GM18873 (cell line): ENCODE measurements around the gene RMI1.
"Not testable (repeated sequence)": the region's sequence is repeated elsewhere in the genome, so short reads cannot be mapped to it uniquely, and the experiment has no call there.

Source experiments
- ATAC-seq: cut with Tn5 transposase; IDR thresholded peaks from one replicate; pipeline ENCODE4 v1.9.1; 2021; ENCODE audit warnings: mild to moderate bottlenecking, moderate library complexity, moderate number of reproducible peaks; ENCODE audit not compliant: unreplicated experiment, low FRiP score

The RMI1 gene

DNA sequence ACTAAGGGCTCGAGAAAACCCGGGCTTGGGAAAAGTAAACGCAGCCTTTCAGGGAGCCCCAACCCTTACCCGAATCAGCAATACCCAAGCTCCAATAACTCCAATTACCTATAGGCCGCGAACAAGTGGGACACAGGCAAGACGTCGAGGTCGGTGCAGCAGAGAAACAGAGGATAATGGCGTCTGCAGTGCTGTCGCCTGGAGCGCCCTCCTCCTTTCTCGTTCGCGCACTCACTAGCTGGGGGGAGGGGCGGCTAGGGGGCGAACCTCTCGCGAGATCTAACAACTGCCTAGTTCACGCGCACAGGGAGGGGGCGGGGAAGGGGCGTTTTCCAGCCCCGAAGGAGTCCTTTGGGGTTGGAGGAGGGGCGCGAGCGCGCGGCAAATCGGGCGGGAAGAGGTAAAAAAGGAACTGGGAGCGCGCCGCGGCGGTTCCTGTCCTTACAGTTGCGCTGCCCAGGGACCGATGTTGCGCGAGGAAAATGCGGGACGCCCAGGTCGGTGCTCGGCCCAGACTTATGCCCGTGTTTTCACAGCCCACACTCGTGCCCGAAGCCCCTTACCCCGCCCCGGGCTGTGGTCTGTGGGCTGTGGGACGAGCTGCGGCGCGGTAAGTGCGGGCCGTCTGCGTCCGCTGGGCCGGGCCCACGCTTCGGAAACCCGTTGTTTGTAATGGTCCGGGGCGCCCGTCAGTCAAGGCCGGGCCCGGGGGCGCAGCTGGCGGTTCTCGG lies at the start of gene RMI1:
Gene RMI1 (plus strand): TSS at position 411 of the 731 bp plus-strand sequence. CDS start 20,182 bp downstream, outside the sequence.
- ATAC-seq = peak; percentile 67

DNA sequence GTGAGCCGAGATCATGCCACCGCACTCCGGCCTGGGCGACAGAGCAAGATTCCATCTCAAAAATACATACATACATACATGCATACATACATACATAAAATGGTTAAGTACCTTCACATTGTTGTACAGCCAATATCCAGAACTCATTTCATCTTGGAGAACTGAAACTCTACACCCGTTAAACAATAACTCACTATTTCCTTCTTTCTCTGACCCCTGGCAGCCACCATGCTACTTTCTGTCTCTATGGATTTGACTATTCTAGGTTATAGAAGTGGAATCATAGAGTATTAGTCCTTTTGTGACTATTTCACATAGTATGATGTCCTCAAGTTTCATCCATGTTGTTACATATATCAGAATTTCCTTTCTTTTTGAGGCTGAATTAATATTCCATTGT lies 49.7 kb upstream of the RMI1 start:
- no peak for ATAC-seq

DNA sequence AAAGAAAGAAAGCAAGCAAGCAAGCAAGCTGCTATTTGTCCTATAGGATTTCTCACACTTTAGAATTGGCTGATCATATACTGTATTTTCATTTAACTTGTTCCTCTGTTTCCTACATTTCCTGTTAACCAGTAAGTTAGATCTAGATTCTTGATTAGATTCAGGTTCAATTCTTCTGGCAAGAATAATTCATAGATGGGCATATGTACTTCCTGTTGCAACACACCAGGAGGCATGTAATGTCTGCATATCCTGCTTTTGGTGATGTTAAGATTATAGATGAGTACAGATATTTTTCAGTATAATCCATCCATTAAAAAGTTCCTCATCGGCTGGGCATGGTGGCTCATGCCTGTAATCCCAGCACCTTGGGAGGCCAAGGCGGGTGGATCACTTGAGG lies 48.6 kb upstream of the RMI1 start:
- ATAC-seq = no peak

DNA sequence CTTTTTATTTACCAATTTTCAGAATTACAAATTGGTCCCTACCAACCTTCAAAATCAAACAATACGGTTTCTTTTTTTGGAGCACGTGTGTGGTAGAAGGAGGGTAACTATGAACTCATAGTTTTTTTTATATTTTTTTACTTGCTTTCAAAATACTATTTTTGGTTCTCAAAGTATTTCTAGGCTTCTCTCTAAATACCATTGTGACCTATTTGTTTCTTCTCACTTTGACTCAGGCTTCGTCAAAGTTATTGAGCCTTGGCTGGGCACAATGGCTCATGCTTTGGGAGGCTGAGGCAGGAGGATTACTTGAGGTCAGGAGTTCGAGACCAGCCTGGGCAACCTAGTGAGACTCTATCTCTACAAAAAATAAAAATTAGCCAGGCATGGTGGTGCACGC lies 47.8 kb upstream of the RMI1 start:
- no peak for ATAC-seq

DNA sequence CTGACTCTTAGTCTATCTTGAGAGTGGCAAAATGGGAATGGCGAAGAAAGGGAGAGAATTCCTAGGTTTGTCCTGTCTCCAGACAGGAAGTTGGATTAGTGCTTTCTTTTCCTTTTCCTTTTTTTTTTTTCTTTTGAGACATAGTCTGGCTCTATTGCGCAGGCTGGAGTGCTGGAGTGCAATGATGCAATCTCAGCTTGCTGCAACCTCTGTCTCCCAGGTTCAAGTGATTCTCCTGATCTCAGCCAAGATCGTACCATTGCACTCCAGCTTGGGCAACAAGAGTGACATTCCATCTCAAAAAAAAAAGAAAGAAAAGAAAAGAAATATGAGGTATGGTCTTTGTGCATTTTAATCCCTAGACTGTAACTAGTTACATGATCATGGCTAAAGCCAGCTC lies 46.8 kb upstream of the RMI1 start:
- no peak for ATAC-seq

DNA sequence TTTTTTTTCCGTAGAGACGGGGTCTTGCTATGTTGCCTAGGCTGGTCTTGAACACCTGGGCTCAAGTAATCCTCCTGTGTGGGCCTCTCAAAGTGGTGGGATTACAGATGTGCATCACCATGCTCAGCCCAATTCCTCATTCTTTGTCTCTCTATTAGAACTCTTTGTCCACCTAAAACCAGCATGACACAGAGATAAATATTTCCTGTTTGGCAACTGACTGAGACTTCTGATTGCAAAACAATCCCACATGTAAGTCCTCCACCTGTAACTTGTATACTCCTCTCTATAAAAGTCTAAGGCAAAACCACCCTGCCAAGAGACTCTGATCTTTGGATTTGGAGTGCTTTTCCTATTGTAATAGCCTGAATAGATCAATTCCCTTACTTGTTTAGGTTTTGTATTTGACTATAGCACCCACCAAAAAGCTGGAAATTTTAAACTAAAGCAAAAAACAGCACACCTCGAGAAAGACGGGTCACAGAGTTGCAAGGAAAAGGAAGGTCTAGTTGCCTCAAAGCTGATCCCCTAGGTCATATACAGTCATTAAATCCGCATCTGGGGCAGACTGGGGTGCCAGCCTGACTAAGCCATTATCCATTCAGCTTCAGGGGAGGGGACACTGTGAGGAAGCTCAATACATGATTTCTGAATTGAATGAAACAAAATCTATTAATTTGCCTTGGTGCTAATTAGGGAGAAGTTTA lies 45.9 kb upstream of the RMI1 start:
- ATAC-seq = no peak

DNA sequence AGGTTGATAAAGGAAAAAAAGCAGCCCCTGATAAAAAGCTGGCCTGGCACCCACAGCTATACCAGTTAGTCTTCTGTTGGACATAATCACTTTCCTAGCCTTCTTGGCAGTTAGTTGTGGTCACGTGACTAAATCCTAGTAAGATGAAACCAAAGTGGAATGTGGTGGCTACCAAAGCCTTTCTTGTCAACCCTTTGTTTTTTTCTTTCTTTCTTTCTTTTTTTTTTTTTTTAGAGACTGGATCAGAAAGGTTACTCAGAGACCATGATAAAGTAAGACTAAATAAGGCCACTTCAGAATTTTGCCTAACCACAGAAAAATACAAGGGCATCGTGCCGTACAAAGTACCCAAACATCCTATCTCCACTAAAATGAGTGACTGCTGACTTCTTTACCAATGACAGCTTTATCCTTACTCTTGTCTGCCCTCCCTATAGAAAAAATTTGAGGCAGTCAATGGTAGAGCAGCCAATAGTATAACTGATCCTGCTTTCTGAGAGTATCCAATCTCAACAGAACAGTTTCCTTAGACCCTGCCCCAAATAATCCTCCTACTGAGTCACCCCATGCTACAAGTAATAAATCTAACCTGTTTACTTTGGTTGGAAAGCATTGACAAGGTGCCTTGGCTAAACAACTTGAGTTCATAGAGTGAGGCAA lies 45.2 kb upstream of the RMI1 start:
- ATAC-seq = no peak

DNA sequence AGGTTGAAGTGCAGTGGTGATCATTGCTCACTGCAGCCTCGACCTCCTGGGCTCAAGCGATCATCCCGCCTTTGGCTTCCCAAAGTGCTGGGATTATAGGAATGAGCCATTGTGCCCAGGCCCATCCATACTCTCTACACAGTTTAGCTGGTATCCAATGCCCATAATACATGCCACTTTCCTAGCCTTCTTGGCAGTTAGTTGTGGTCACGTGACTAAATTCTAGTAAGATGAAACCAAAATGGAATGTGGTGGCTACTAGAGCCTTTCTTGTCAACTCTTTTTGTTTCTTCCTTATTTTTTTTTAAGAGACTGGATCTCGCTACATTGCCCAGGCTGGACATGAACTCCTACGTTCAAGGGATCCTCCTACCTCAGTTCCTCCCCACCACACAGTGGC lies 44.1 kb upstream of the RMI1 start:
- no peak for ATAC-seq

DNA sequence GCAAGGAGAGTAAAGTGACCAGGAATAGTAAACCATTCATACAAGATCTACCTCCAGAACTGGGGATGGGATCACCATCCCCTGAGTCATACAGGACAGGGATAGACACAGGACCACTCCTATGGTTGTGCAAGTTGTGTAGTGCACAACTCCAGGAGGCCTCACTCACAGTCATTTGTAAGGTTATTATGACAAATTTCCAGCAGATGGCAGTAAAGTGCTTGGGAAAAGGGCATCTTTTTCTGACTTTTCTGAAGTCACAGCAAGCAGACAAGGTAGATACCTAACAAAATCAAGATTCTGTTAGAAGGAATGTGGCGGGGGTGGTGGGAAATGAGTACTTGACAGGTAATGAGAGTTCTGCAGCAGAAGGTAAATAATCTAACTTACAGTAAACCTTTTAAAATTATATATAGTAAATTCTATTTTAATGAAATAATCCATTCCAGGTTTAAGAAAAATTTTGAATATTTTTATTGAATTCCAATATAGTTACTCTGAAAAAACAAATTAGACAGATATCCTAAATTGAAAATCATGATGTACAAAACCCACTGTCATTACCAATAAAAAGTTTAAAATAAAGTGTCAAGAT lies 42.6 kb upstream of the RMI1 start:
- ATAC-seq = peak; percentile 55

DNA sequence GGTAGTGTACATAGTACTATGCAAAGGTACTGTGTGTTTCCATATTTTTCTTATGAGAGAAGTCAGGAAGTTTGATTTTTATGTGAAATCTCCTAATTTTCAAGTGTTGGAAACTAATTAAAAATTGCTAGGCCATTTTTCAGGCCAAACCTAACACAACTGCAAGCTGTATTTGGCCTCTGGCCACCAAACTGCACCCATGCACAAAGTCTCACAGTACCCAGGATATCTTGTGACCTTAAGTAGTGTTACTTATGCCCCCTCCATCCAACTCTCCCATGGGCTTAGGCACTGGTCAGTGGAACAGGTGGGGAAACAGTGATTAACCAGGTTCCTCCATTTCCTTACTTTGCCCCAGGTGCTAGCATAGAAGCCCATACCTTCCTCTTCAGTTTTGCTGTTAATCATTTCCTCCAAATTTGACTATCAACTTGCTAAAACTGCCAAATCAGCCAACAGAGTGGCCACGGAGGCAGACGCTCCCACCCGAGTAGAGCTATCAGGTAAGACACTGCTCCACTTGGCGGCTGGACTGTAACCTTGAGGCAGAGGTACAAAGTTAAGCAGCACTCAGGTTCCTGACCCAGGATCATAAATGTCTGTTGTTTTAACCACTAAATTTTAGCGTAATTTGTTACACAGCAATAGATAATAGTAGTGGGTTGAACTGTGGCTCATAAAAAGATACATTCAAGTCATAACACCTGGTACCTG lies 39.9 kb upstream of the RMI1 start:
- no peak for ATAC-seq

DNA sequence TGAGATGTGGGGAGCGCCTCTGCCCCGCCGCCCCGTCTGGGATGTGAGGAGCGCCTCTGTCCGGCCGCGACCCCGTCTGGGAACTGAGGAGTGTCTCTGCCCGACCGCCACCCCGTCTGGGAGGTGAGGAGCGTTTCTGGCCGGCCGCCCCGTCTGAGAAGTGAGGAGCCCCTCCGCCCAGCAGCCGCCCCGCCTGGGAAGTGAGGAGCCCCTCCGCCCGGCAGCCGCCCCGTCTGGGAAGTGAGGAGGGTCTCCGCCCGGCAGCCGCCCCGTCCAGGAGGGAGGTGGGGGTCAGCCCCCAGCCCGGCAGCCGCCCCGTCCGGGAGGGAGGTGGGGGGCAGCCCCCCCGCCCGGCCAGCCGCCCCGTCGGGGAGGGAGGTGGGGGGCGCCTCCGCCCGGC lies 32.5 kb upstream of the RMI1 start:
- not testable (repeated sequence) for ATAC-seq

DNA sequence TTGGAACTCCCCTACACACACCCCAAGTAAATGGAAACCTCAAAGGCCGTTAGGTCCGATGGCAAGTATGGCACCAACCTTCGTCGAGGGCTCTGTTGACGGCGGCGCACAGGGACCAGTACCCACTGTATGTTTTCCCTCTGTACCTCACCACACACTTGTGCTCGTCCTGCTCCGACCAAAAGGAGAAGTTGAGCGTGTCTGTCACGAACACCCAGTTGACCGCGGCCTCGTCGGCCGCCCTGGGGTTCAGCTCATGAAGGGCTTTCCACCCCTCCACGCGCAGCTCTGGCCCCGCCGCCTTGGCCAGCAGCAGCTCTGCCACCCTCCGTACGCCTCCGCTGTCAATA lies 24.5 kb upstream of the RMI1 start:
- peak; percentile 45 for ATAC-seq

DNA sequence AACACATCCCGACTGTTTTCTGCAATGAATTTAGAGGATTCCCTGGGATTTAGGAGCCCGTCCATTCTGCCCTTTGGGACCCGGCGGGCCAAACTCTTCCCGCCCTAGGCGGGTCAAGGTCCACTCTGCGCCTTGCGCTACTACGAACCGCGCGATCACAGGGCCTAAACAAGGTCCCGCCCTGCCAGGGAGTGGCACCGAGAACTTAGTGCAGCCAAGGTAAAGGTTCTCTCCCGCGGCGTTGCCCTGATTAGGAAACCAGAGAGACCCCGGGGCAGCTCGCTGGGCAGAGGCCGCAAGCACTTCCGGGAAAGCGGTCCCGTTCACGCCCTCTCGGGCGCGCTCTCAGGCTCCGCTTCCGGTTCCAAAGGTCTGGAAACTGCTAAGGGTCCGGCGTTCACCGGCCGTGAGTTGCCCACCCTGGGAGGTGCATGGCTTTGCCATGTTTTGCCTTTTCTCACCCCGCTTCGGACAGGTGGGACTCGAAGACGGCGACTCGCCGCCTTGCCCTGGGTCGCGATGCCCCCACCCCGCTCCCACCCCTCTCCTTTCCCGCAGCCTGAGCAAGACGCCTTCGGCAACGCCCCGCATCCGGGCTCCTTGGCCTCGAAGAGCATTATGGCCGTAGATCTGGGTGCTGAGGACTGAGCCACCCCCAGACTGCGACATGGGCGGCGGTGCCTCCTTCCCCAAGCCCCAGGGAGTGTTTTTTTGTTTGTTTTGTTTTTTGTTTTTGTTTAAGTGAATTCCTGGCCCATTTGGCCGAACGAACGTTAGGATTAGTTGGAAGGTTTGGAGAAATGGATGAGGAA lies 24.0 kb upstream of the RMI1 start:
- peak; percentile 54 for ATAC-seq

DNA sequence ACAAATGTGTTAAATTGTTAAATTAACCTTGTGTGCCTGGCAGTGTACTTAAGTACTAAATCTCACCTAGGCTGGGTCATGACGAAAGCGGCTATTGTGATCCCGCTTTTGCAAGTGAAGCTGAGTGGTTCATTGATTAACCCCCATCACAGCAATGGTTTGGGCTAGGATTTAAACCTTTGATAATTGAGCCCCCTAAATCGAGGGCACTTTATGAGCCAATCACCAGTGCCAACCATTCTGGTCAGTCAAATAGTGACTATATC lies 23.4 kb upstream of the RMI1 start:
- ATAC-seq = no peak

DNA sequence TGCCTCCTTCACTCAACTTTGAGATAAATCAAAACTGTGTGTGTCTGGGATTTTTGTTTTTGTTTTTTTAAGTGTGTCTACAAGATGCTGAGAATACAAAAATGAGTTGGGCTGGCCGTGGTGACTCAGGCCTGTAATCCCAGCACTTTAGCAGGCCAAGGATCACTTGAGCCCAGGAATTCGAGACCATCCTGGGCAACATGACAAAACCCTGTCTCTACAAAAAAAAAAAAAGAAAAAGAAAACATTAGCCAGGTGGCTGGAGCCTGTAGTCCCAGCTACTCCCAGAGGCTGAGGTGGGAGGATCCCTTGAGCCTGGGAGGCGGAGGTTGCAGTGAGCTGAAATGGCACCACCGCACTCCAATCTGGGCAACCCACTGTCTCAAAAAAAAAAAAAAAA lies 21.5 kb upstream of the RMI1 start:
- ATAC-seq = no peak

DNA sequence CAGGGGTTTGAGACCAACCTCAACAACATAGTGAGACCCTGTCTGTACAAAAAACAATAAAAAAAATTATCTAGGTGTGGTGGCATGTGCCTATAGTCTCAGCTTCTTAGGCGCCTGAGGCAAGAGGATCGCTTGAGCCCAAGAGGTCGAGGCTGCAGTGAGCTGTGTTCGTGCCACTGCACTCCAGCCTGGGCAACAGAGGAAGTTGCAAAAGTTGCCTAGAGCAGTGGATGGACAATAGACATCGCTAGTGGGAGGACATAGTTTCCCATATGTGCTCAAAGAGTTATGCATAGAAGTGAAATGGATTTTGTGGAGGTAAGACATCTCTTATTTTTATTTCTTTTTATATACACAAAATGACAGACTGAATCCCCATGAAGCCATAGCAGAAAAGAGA lies 19.6 kb upstream of the RMI1 start:
- no peak for ATAC-seq

DNA sequence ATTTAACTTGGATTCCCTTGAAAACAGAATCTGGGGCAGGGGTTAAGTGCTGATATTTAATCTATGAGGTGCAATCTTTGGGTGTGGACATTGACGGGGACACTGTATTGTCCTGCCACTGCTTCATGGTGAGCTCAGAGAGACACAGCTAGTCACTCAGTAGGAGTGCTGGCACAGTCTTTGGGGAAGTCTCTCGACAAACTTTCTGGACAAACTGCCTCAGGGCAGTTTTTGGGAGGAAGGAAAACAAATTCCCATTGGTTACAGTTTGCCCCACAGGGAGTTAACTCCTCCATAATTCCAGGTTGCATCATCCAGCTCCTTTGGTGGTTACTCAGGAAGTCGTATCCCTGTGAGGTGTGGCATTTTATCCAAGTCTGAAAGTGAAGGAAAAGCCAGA lies 18.4 kb upstream of the RMI1 start:
- ATAC-seq = no peak

DNA sequence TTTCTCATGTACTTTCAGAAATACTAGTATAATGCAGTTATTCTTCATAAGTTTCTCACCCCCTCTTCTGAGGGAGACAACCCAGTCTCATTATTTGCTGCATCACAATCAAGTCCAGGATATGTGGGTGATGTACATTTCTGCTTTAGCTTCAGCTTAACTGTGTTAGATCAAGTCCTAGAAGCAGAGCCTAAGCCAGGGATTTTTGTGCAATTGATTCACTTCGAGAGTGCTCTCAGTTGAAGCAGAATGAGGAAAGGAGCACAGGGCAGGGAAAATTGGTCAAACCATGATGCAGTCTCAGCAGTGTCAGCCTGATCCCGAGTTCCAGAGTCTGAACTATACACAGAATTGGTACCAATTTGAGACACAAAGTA lies 15.6 kb upstream of the RMI1 start:
- ATAC-seq = no peak

DNA sequence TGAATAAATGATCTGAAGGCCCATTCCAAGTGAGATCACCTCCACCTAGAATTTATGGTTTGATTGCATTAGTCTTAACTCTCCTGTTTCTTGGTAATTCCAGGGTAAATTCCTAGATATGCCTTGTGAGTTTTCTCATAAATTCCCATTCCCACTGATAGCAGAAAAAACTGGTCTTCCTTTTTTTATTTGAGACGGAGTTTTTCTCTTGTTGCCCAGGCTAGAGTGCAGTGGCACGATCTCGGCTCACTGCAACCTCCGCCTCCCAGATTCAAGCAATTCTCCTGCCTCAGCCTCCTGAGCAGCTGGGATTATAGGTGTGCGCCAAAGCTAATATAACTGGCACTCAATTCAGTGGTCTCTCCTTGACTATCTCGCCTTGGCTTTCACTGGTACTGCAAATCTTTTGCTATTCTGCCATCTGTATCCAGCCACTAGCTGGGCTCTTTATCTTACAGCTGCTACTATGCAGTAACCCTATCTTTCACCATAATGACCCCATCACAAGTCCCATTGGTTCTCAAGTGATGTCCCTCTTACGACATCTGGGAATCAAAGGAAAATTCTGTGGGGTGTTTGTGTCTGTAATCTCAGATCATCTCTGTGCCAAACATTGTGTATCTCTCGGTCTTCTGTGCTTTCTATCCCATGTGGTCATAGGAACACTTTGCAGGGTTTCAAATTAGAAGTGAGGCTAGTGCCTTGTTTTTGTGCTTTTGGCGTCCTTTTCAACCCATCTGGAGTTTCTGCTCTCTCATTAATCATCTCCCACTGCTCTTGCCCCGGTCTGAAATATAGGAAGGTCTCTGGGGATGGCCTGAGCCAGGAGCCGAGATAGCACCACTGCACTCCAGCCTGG lies 15.0 kb upstream of the RMI1 start:
- no peak for ATAC-seq
